ENCODE measurements around the gene IBSP. TPM values are rescaled to one million over a fixed set of nuclear protein-coding genes. Genes with fewer than 3 reads are reported as not detected.

IBSP gene
- total and polyA plus RNA-seq, 9 of the 15 experiments (the other 6 are each of a cell fraction or from before 2014, with no cell fraction given) = not detected

GRCh38 chr4:87803421-87803820, 4.1 kb downstream of the IBSP start:
- Histone ChIP-seq H3K79me2 (ENCODE audit: control insufficient read depth, insufficient read depth, low read length) (no peaks in the 10 kb centered on the region), H3K4me3 (no peak overlapping the region), H3K36me3 (ENCODE audit: control insufficient read depth, insufficient read depth, low read length) (no peaks in the 10 kb centered on the region), H3K4me1 (replicated peaks in 1 of 2; ENCODE audit: control insufficient read depth in 2 of 2, insufficient read depth in 2 of 2, low read length in 2 of 2) (no peaks in the 10 kb centered on the region), H3K4me2 (ENCODE audit: insufficient read depth, low read length) (no peak overlapping the region), H2AFZ (ENCODE audit: low read depth, low read length) (no peak overlapping the region), H4K20me1 (replicated peaks; ENCODE audit: control insufficient read depth, insufficient read depth, low read length) (no peaks in the 10 kb centered on the region), H3K9me3 (replicated peaks; ENCODE audit: control insufficient read depth, insufficient read depth, low read depth, low read length) (no peaks in the 10 kb centered on the region), H3K9ac (ENCODE audit: insufficient read depth in 1 of 2, low read depth in 2 of 2, low read length in 2 of 2) (no peak overlapping the region), H3K27ac (ENCODE audit: extremely low read depth, low read depth, low read length) (no peak overlapping the region), H3K27me3 (ENCODE audit: control insufficient read depth in 2 of 2, insufficient read depth in 2 of 2, low read length in 2 of 2) (no peaks in the 10 kb centered on the region; a peak in 1 of 5 replicates), H3K9me1 (ENCODE audit: control insufficient read depth, insufficient read depth, low read length) (no peaks in the 10 kb centered on the region)
- intact Hi-C loops (cut with micrococcal nuclease) (no loop called here), in situ Hi-C loops (cut with MboI) (no loop called here)
- CTCF ChIA-PET (ENCODE audit: low intra/inter-chr PET ratio) = no interaction called here
- DNase-seq (ENCODE audit: extremely low read depth in 1 of 4, low spot score in 3 of 4) (no peak), ATAC-seq (no peak), FAIRE-seq (no peak)
- 2% methylated on average over 2 of the region's 2 CpGs for WGBS (ENCODE audit: insufficient coverage, low coverage, missing lambda C conversion rate)
- no TSS peak for BruUV-seq (replicated peaks)
- POLR2A ChIA-PET = no interaction called here
- TF ChIP-seq POLR2AphosphoS5 (IDR thresholded peaks at IDR 0.05; ENCODE audit: control insufficient read depth, insufficient read depth, low read depth, low read length) (no peak), E2F3 (CRISPR knock-in tag; IDR thresholded peaks at IDR 0.05) (no peak), TRIM24 (IDR thresholded peaks at IDR 0.05) (no peak), STAT6 (CRISPR knock-in tag; IDR thresholded peaks at IDR 0.05) (no peak), RHOXF2B (CRISPR knock-in tag; conservative IDR thresholded peaks at IDR 0.05) (no peak), ZNF75A (CRISPR knock-in tag; IDR thresholded peaks at IDR 0.05) (no peak), U2AF2 (optimal IDR thresholded peaks at IDR 0.05; ENCODE audit: low read depth, low read length) (no peak), NFIC (IDR thresholded peaks at IDR 0.05) (no peak), SRSF3 (IDR thresholded peaks at IDR 0.05; ENCODE audit: insufficient read depth, low read length) (no peak), ZNF830 (CRISPR knock-in tag; IDR thresholded peaks at IDR 0.05) (no peak), WHSC1 (IDR thresholded peaks at IDR 0.05; ENCODE audit: low read length) (no peak), BACH1 (tag; IDR thresholded peaks at IDR 0.05) (no peak), PHF8 (IDR thresholded peaks at IDR 0.05; ENCODE audit: borderline replicate concordance, low read length) (no peak), ILK (tag; IDR thresholded peaks at IDR 0.05; ENCODE audit: borderline replicate concordance, low read depth) (no peak), GABPA (tag; conservative IDR thresholded peaks at IDR 0.05; ENCODE audit: low read depth) (no peak), RFX5 (IDR thresholded peaks at IDR 0.05; ENCODE audit: low read depth, low read length) (no peak), NR3C1 (CRISPR knock-in tag; IDR thresholded peaks at IDR 0.05) (no peak)
- TF ChIP-seq, protein P1, sequence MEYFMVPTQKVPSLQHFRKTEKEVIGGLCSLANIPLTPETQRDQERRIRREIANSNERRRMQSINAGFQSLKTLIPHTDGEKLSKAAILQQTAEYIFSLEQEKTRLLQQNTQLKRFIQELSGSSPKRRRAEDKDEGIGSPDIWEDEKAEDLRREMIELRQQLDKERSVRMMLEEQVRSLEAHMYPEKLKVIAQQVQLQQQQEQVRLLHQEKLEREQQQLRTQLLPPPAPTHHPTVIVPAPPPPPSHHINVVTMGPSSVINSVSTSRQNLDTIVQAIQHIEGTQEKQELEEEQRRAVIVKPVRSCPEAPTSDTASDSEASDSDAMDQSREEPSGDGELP (CRISPR knock-in tag; IDR thresholded peaks at IDR 0.05; ENCODE audit: borderline replicate concordance) = no peak
